Measurements from ENCODE around the gene ITPR1. TPM values are rescaled to one million over a fixed set of nuclear protein-coding genes. Genes with fewer than 3 reads are reported as not detected.

ITPR1 gene
- total RNA-seq, 4 donors from 2014 or later: 15.3 to 50.2 (median 28.7) TPM

DNA sequence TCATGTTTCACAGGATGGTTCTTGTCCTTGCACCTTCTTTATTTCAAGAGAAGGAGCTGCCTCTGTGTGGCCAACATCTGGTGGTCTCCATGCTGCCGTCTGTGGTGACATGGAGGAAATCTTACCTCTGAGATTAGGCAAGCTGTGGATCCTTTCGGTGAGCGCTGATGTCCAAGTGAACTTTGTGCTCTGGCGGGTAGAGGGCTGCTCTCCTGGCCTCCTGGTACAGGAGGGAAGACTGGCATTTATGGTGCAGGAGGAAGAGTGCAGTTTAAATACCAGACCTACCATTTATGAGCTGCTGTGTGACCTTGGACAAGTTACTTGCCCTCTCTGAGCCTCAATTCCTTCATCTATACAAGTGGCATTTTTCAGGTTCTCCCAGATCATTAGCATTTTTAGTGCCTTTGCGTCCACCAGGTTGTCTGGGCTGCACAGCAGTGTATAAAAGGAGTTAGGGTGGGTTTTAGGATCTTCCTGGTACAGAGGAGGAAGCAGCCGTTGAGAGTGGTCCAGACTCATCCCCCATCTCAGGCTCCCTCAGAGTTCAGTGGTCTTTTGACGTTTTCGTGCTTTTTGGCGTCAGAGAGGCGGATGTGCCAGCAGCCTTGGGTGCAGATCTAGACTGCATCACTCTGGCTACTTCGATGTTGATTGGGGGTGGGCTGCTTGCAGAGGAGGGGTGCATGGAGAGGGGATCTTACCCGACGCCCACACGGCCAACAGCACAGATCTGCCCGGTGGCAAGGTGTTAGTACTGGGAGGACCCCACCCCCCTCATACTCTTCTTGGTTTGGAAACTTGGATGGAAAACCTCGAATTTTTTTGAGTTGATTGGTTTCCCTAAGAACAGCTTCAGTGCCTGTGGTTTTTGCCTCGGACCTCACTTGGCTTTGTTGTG lies 162.2 kb downstream of the ITPR1 start:
- intact Hi-C loops (cut with DNase I; ENCODE audit: low total_unique reads): no loop called here
- no peak overlapping the region for H3K27ac ChIP-seq
- no peak overlapping the region for H3K4me3 ChIP-seq
- 60 to 73% methylated on average over 1 to 17 of the region's 17 CpGs for WGBS, 2 donors (ENCODE audit: low coverage in 1 of 2)
- H3K9me3 ChIP-seq: no peaks in the 10 kb centered on the region
- in situ Hi-C loops (cut with MboI; ENCODE audit: low pct_ligation_motif_present in 1 of 4, low pct_unique_long_range_greater_than_20kb in 1 of 4, low sequenced_read_pairs in 3 of 4): no loop called here
- H3K4me1 ChIP-seq: no peaks in the 10 kb centered on the region
- DNase-seq: no peak
- H3K27me3 ChIP-seq: no peaks in the 10 kb centered on the region
- H3K36me3 ChIP-seq: peaks cover 0 to 9% (median 0%) of the 10 kb centered on the region in 4 donors
- TF ChIP-seq POLR2A (IDR thresholded peaks at IDR 0.05) (no peak), POLR2AphosphoS5 (IDR thresholded peaks at IDR 0.05) (no peak), EP300 (IDR thresholded peaks at IDR 0.05; ENCODE audit: low read depth) (no peak)
- TF ChIP-seq, protein P1, sequence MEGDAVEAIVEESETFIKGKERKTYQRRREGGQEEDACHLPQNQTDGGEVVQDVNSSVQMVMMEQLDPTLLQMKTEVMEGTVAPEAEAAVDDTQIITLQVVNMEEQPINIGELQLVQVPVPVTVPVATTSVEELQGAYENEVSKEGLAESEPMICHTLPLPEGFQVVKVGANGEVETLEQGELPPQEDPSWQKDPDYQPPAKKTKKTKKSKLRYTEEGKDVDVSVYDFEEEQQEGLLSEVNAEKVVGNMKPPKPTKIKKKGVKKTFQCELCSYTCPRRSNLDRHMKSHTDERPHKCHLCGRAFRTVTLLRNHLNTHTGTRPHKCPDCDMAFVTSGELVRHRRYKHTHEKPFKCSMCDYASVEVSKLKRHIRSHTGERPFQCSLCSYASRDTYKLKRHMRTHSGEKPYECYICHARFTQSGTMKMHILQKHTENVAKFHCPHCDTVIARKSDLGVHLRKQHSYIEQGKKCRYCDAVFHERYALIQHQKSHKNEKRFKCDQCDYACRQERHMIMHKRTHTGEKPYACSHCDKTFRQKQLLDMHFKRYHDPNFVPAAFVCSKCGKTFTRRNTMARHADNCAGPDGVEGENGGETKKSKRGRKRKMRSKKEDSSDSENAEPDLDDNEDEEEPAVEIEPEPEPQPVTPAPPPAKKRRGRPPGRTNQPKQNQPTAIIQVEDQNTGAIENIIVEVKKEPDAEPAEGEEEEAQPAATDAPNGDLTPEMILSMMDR (IDR thresholded peaks at IDR 0.05): no peak

- Histone ChIP-seq H3K9me3 (no peaks in the 10 kb centered on the region), H3K27ac (peak overlapping the region in 1 of 4 donors; percentile 5), H3K4me3 (no peak overlapping the region), H3K36me3 (peaks cover 0 to 9% (median 0%) of the 10 kb centered on the region in 4 donors), H3K27me3 (no peaks in the 10 kb centered on the region), H3K4me1 (no peaks in the 10 kb centered on the region)
- intact Hi-C loops (cut with DNase I; ENCODE audit: low total_unique reads) (no loop called here), in situ Hi-C loops (cut with MboI; ENCODE audit: low pct_ligation_motif_present in 1 of 4, low pct_unique_long_range_greater_than_20kb in 1 of 4, low sequenced_read_pairs in 3 of 4) (no loop called here)
- 45% methylated on average over 6 of the region's 6 CpGs; no CpG with 5 or more reads in 1 of the 2 donors for WGBS, 2 donors (ENCODE audit: low coverage in 1 of 2)
- peak; percentile 30 for DNase-seq
- no peak for TF ChIP-seq POLR2AphosphoS5 (IDR thresholded peaks at IDR 0.05)
- no peak for TF ChIP-seq POLR2A (IDR thresholded peaks at IDR 0.05)
- no peak for TF ChIP-seq EP300 (IDR thresholded peaks at IDR 0.05; ENCODE audit: low read depth)
- TF ChIP-seq, protein P1 (IDR thresholded peaks at IDR 0.05): peak; percentile 52 to 72 (median 66)
Observed at GRCh38 chr3:4656059-4656458, 162.9 kb downstream of the ITPR1 start.

DNA sequence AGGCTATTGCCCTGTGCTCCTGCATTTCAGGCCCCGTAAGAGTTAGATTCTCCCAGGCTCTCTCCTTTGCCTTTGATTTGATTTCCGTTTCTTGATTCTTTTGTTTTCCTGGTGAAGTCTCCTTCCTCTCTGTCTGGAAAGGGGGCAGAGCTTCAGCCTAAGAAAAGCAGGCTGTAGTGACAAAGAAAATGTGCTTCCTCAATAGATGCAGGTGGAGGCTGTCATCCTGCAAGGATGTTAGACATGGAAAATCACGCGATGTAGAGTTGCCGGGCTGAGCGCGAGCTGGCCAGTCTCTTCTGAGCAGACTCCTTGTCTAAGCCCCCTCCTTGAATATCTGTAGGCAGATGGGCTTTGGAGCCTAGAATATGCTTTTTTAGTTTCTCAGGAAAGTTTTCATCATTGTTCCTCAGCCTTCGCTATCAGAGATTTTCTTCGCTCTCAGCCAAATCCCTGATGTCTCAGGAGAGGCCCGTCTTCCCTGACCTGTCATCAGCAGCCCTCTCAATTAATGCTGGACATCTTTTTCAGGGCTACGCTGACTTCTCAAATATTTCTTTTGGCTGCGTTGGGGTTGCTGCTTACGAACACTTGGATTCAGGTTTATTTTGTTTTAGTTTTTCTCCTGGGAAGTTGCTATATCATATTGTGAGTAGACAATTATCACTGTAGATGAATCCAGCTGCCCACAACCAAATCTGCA lies 163.6 kb downstream of the ITPR1 start:
- Histone ChIP-seq H3K36me3 (peaks cover 0 to 9% (median 0%) of the 10 kb centered on the region in 4 donors), H3K27ac (peak overlapping the region in 1 of 4 donors; percentile 5), H3K4me1 (no peaks in the 10 kb centered on the region), H3K4me3 (no peak overlapping the region), H3K27me3 (no peaks in the 10 kb centered on the region), H3K9me3 (no peaks in the 10 kb centered on the region)
- intact Hi-C loops (cut with DNase I; ENCODE audit: low total_unique reads) (no loop called here), in situ Hi-C loops (cut with MboI; ENCODE audit: low pct_ligation_motif_present in 1 of 4, low pct_unique_long_range_greater_than_20kb in 1 of 4, low sequenced_read_pairs in 3 of 4) (no loop called here)
- no peak for DNase-seq
- TF ChIP-seq POLR2AphosphoS5 (IDR thresholded peaks at IDR 0.05) (no peak), EP300 (IDR thresholded peaks at IDR 0.05; ENCODE audit: low read depth) (no peak), POLR2A (IDR thresholded peaks at IDR 0.05) (no peak)
- TF ChIP-seq, protein P1 (IDR thresholded peaks at IDR 0.05): no peak
- 90 to 94% methylated on average over 10 to 13 of the region's 13 CpGs for WGBS, 2 donors (ENCODE audit: low coverage in 1 of 2)

DNA sequence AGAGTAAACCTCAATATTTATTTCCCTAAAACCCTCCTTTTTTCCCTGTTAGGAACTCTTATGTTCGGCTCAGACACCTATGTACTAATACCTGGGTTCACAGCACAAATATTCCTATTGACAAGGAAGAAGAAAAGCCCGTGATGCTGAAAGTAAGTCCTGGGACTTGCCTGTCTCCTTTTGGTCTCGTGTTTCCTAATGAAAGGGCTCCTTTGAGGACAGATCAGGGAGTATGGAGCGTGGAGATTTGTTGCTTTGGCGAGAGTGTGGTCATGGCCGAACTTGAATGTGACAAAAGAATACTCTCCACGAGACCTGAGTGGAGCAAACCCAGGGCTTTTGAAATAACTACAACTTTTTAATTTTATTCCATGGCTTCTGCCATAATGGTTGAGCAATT lies 167.8 kb downstream of the ITPR1 start:
- Histone ChIP-seq H3K27me3 (no peaks in the 10 kb centered on the region), H3K4me1 (no peaks in the 10 kb centered on the region), H3K9me3 (no peaks in the 10 kb centered on the region), H3K27ac (no peak overlapping the region), H3K36me3 (no peaks in the 10 kb centered on the region), H3K4me3 (no peak overlapping the region)
- intact Hi-C loops (cut with DNase I; ENCODE audit: low total_unique reads) (no loop called here), in situ Hi-C loops (cut with MboI; ENCODE audit: low pct_ligation_motif_present in 1 of 4, low pct_unique_long_range_greater_than_20kb in 1 of 4, low sequenced_read_pairs in 3 of 4) (no loop called here)
- TF ChIP-seq, protein P1 (IDR thresholded peaks at IDR 0.05): no peak
- TF ChIP-seq EP300 (IDR thresholded peaks at IDR 0.05; ENCODE audit: low read depth) (no peak), POLR2A (IDR thresholded peaks at IDR 0.05) (no peak), POLR2AphosphoS5 (IDR thresholded peaks at IDR 0.05) (no peak)
- WGBS, 2 donors (ENCODE audit: low coverage in 1 of 2): 87 to 90% methylated on average over 3 to 7 of the region's 7 CpGs
- DNase-seq: no peak
